GM18951 (cell line): ENCODE results near the gene SH3RF3.

Experiments
- POLR2A ChIP-seq: IDR thresholded peaks from 4 replicates; pipeline ENCODE4 v1.6.1; 2011; ENCODE audit warnings: mild to moderate bottlenecking; ENCODE audit not compliant: insufficient read length, insufficient read depth; ENCODE audit errors: extremely low read depth
- in situ Hi-C: fragments of 300-500 bp; cut with MboI; formaldehyde crosslinking; loops from one replicate; pipeline ENCODE4 v1.12.0; 2022; ENCODE audit warnings: low sequenced_read_pairs, mixed read lengths, inconsistent platforms; ENCODE audit not compliant: unreplicated experiment

The SH3RF3 gene

GRCh38 chr2:109187711-109188495, 58.9 kb downstream of the SH3RF3 start:
- TF ChIP-seq POLR2A, result no peak
- in situ Hi-C loops, result no loop called here

GRCh38 chr2:109188496-109188890, 59.5 kb downstream of the SH3RF3 start:
- in situ Hi-C loops, result no loop called here
- no peak for TF ChIP-seq POLR2A

- TF ChIP-seq POLR2A, result no peak
- in situ Hi-C loops, result no loop called here
These were observed 59.9 kb downstream of the SH3RF3 start for GRCh38 chr2:109188898-109189297.

GRCh38 chr2:109189751-109190150, 60.7 kb downstream of the SH3RF3 start:
- TF ChIP-seq POLR2A, result no peak
- in situ Hi-C loops, result no loop called here

GRCh38 chr2:109193807-109194619, 65.0 kb downstream of the SH3RF3 start:
- no peak for TF ChIP-seq POLR2A
- in situ Hi-C loops, result no loop called here

GRCh38 chr2:109194620-109194937, 65.6 kb downstream of the SH3RF3 start:
- in situ Hi-C loops, result no loop called here
- TF ChIP-seq POLR2A, result no peak

GRCh38 chr2:109195193-109196045, 66.4 kb downstream of the SH3RF3 start:
- in situ Hi-C loops, result no loop called here

GRCh38 chr2:109196081-109196875, 67.3 kb downstream of the SH3RF3 start:
- in situ Hi-C loops, result no loop called here
- no peak for TF ChIP-seq POLR2A

More at GRCh38 chr2:109195193-109196045, 66.4 kb downstream of the SH3RF3 start:
- TF ChIP-seq POLR2A, result no peak

- TF ChIP-seq POLR2A, result no peak
- in situ Hi-C loops, result no loop called here
These were observed 68.8 kb downstream of the SH3RF3 start for GRCh38 chr2:109197491-109198418.

GRCh38 chr2:109199790-109200189, 70.8 kb downstream of the SH3RF3 start:
- no peak for TF ChIP-seq POLR2A

GRCh38 chr2:109200616-109201464, 71.8 kb downstream of the SH3RF3 start:
- in situ Hi-C loops, result no loop called here
- no peak for TF ChIP-seq POLR2A

More at GRCh38 chr2:109199790-109200189, 70.8 kb downstream of the SH3RF3 start:
- in situ Hi-C loops, result no loop called here
